Measurements from ENCODE around the gene SYNPO.

GRCh38 chr5:150595466-150596031 lies 44.9 kb upstream of the SYNPO start:
- TF ChIP-seq CTCF (IDR thresholded peaks at IDR 0.05; ENCODE audit: insufficient read depth, low read length, poor library complexity, severe bottlenecking) (no peak), EZH2phosphoT487 (conservative IDR thresholded peaks at IDR 0.05; ENCODE audit: low read length) (no peak)
